ENCODE measurements around the gene ZBTB34.

Gene ZBTB34

GRCh38 chr9:126885131-126885641 lies 24.7 kb downstream of the ZBTB34 start:
- Histone ChIP-seq H3K36me3 (ENCODE audit: control insufficient read depth, insufficient read depth, low read length) (peaks cover 11% of the 10 kb centered on the region), H3K27me3 (replicated peaks; ENCODE audit: control insufficient read depth, insufficient read depth, low read length, poor library complexity, severe bottlenecking) (no peaks in the 10 kb centered on the region), H3K27ac (ENCODE audit: insufficient read depth, low read length, poor library complexity, severe bottlenecking) (no peak overlapping the region), H3K4me3 (ENCODE audit: insufficient read depth, low read depth, low read length, poor library complexity, severe bottlenecking) (no peak overlapping the region), H3K9me3 (ENCODE audit: control insufficient read depth, low read length) (no peaks in the 10 kb centered on the region), H3K4me1 (ENCODE audit: control insufficient read depth, insufficient read depth, low read length, poor library complexity, severe bottlenecking) (no peaks in the 10 kb centered on the region)
- no peak for DNase-seq

- peaks cover 5% of the 10 kb centered on the region for H3K36me3 ChIP-seq (ENCODE audit: control insufficient read depth, insufficient read depth, low read length)
Observed at GRCh38 chr9:126886034-126886822, 25.8 kb downstream of the ZBTB34 start.

GRCh38 chr9:126886897-126887296 lies 26.5 kb downstream of the ZBTB34 start:
- no peaks in the 10 kb centered on the region for H3K4me1 ChIP-seq (ENCODE audit: control insufficient read depth, insufficient read depth, low read length, poor library complexity, severe bottlenecking)
- no peak for DNase-seq
- no peaks in the 10 kb centered on the region for H3K9me3 ChIP-seq (ENCODE audit: control insufficient read depth, low read length)
- H3K36me3 ChIP-seq (ENCODE audit: control insufficient read depth, insufficient read depth, low read length), result no peaks in the 10 kb centered on the region
- no peaks in the 10 kb centered on the region for H3K27me3 ChIP-seq (replicated peaks; ENCODE audit: control insufficient read depth, insufficient read depth, low read length, poor library complexity, severe bottlenecking)
- H3K4me3 ChIP-seq (ENCODE audit: insufficient read depth, low read depth, low read length, poor library complexity, severe bottlenecking), result no peak overlapping the region
- H3K27ac ChIP-seq (ENCODE audit: insufficient read depth, low read length, poor library complexity, severe bottlenecking), result no peak overlapping the region

More at GRCh38 chr9:126886034-126886822, 25.8 kb downstream of the ZBTB34 start:
- no peak for DNase-seq
- no peak overlapping the region for H3K27ac ChIP-seq (ENCODE audit: insufficient read depth, low read length, poor library complexity, severe bottlenecking)
- no peaks in the 10 kb centered on the region for H3K27me3 ChIP-seq (replicated peaks; ENCODE audit: control insufficient read depth, insufficient read depth, low read length, poor library complexity, severe bottlenecking)
- no peak overlapping the region for H3K4me3 ChIP-seq (ENCODE audit: insufficient read depth, low read depth, low read length, poor library complexity, severe bottlenecking)
- no peaks in the 10 kb centered on the region for H3K4me1 ChIP-seq (ENCODE audit: control insufficient read depth, insufficient read depth, low read length, poor library complexity, severe bottlenecking)
- no peaks in the 10 kb centered on the region for H3K9me3 ChIP-seq (ENCODE audit: control insufficient read depth, low read length)

GRCh38 chr9:126891676-126892075 lies 31.2 kb downstream of the ZBTB34 start:
- no peaks in the 10 kb centered on the region for H3K36me3 ChIP-seq (ENCODE audit: control insufficient read depth, insufficient read depth, low read length)
- H3K27me3 ChIP-seq (replicated peaks; ENCODE audit: control insufficient read depth, insufficient read depth, low read length, poor library complexity, severe bottlenecking), result no peaks in the 10 kb centered on the region
- no peak overlapping the region for H3K27ac ChIP-seq (ENCODE audit: insufficient read depth, low read length, poor library complexity, severe bottlenecking)
- H3K4me3 ChIP-seq (ENCODE audit: insufficient read depth, low read depth, low read length, poor library complexity, severe bottlenecking), result no peak overlapping the region
- H3K9me3 ChIP-seq (ENCODE audit: control insufficient read depth, low read length), result no peaks in the 10 kb centered on the region
- H3K4me1 ChIP-seq (ENCODE audit: control insufficient read depth, insufficient read depth, low read length, poor library complexity, severe bottlenecking), result no peaks in the 10 kb centered on the region
- no peak for DNase-seq

GRCh38 chr9:126893079-126893478 lies 32.6 kb downstream of the ZBTB34 start:
- no peak for DNase-seq
- H3K27ac ChIP-seq (ENCODE audit: insufficient read depth, low read length, poor library complexity, severe bottlenecking), result no peak overlapping the region
- no peaks in the 10 kb centered on the region for H3K4me1 ChIP-seq (ENCODE audit: control insufficient read depth, insufficient read depth, low read length, poor library complexity, severe bottlenecking)
- H3K9me3 ChIP-seq (ENCODE audit: control insufficient read depth, low read length), result no peaks in the 10 kb centered on the region
- H3K4me3 ChIP-seq (ENCODE audit: insufficient read depth, low read depth, low read length, poor library complexity, severe bottlenecking), result no peak overlapping the region
- no peaks in the 10 kb centered on the region for H3K36me3 ChIP-seq (ENCODE audit: control insufficient read depth, insufficient read depth, low read length)
- no peaks in the 10 kb centered on the region for H3K27me3 ChIP-seq (replicated peaks; ENCODE audit: control insufficient read depth, insufficient read depth, low read length, poor library complexity, severe bottlenecking)

- Histone ChIP-seq H3K36me3 (ENCODE audit: control insufficient read depth, insufficient read depth, low read length) (no peaks in the 10 kb centered on the region), H3K4me1 (ENCODE audit: control insufficient read depth, insufficient read depth, low read length, poor library complexity, severe bottlenecking) (no peaks in the 10 kb centered on the region), H3K9me3 (ENCODE audit: control insufficient read depth, low read length) (no peaks in the 10 kb centered on the region), H3K27ac (ENCODE audit: insufficient read depth, low read length, poor library complexity, severe bottlenecking) (no peak overlapping the region), H3K4me3 (ENCODE audit: insufficient read depth, low read depth, low read length, poor library complexity, severe bottlenecking) (no peak overlapping the region), H3K27me3 (replicated peaks; ENCODE audit: control insufficient read depth, insufficient read depth, low read length, poor library complexity, severe bottlenecking) (no peaks in the 10 kb centered on the region)
- no peak for DNase-seq
Observed at GRCh38 chr9:126894052-126894603, 33.7 kb downstream of the ZBTB34 start.

- no peaks in the 10 kb centered on the region for H3K4me1 ChIP-seq (ENCODE audit: control insufficient read depth, insufficient read depth, low read length, poor library complexity, severe bottlenecking)
- H3K9me3 ChIP-seq (ENCODE audit: control insufficient read depth, low read length), result no peaks in the 10 kb centered on the region
- no peaks in the 10 kb centered on the region for H3K36me3 ChIP-seq (ENCODE audit: control insufficient read depth, insufficient read depth, low read length)
- H3K27ac ChIP-seq (ENCODE audit: insufficient read depth, low read length, poor library complexity, severe bottlenecking), result no peak overlapping the region
- DNase-seq, result no peak
- no peaks in the 10 kb centered on the region for H3K27me3 ChIP-seq (replicated peaks; ENCODE audit: control insufficient read depth, insufficient read depth, low read length, poor library complexity, severe bottlenecking)
- no peak overlapping the region for H3K4me3 ChIP-seq (ENCODE audit: insufficient read depth, low read depth, low read length, poor library complexity, severe bottlenecking)
Observed at GRCh38 chr9:126902210-126902609, 41.8 kb downstream of the ZBTB34 start.

GRCh38 chr9:126904586-126904985 lies 44.1 kb downstream of the ZBTB34 start:
- no peaks in the 10 kb centered on the region for H3K36me3 ChIP-seq (ENCODE audit: control insufficient read depth, insufficient read depth, low read length)
- H3K27ac ChIP-seq (ENCODE audit: insufficient read depth, low read length, poor library complexity, severe bottlenecking), result no peak overlapping the region
- H3K4me3 ChIP-seq (ENCODE audit: insufficient read depth, low read depth, low read length, poor library complexity, severe bottlenecking), result no peak overlapping the region
- no peaks in the 10 kb centered on the region for H3K27me3 ChIP-seq (replicated peaks; ENCODE audit: control insufficient read depth, insufficient read depth, low read length, poor library complexity, severe bottlenecking)
- DNase-seq, result no peak
- no peaks in the 10 kb centered on the region for H3K4me1 ChIP-seq (ENCODE audit: control insufficient read depth, insufficient read depth, low read length, poor library complexity, severe bottlenecking)
- H3K9me3 ChIP-seq (ENCODE audit: control insufficient read depth, low read length), result no peaks in the 10 kb centered on the region

GRCh38 chr9:126906091-126906490 lies 45.7 kb downstream of the ZBTB34 start:
- H3K27ac ChIP-seq (ENCODE audit: insufficient read depth, low read length, poor library complexity, severe bottlenecking), result no peak overlapping the region
- H3K9me3 ChIP-seq (ENCODE audit: control insufficient read depth, low read length), result no peaks in the 10 kb centered on the region
- DNase-seq, result no peak
- H3K36me3 ChIP-seq (ENCODE audit: control insufficient read depth, insufficient read depth, low read length), result no peaks in the 10 kb centered on the region
- H3K4me1 ChIP-seq (ENCODE audit: control insufficient read depth, insufficient read depth, low read length, poor library complexity, severe bottlenecking), result no peaks in the 10 kb centered on the region
- H3K27me3 ChIP-seq (replicated peaks; ENCODE audit: control insufficient read depth, insufficient read depth, low read length, poor library complexity, severe bottlenecking), result no peaks in the 10 kb centered on the region
- no peak overlapping the region for H3K4me3 ChIP-seq (ENCODE audit: insufficient read depth, low read depth, low read length, poor library complexity, severe bottlenecking)

- DNase-seq, result no peak
- Histone ChIP-seq H3K9me3 (ENCODE audit: control insufficient read depth, low read length) (no peaks in the 10 kb centered on the region), H3K36me3 (ENCODE audit: control insufficient read depth, insufficient read depth, low read length) (no peaks in the 10 kb centered on the region), H3K27me3 (replicated peaks; ENCODE audit: control insufficient read depth, insufficient read depth, low read length, poor library complexity, severe bottlenecking) (no peaks in the 10 kb centered on the region), H3K27ac (ENCODE audit: insufficient read depth, low read length, poor library complexity, severe bottlenecking) (no peak overlapping the region), H3K4me3 (ENCODE audit: insufficient read depth, low read depth, low read length, poor library complexity, severe bottlenecking) (no peak overlapping the region), H3K4me1 (ENCODE audit: control insufficient read depth, insufficient read depth, low read length, poor library complexity, severe bottlenecking) (no peaks in the 10 kb centered on the region)
Observed at GRCh38 chr9:126907058-126907457, 46.6 kb downstream of the ZBTB34 start.
